ENCODE data around the gene WDR82.

Gene WDR82

GRCh38 chr3:52278510-52279069, at the start of gene WDR82:
Gene WDR82, minus strand, starts transcription at chr3:52278649. Its CDS starts 288 bp downstream, at chr3:52278361.
- in situ Hi-C loops (cut with MboI; ENCODE audit: low sequenced_read_pairs) = no loop called here

GRCh38 chr3:52327486-52328290, 49.2 kb upstream of the WDR82 start:
- in situ Hi-C loops (cut with MboI; ENCODE audit: low sequenced_read_pairs) = no loop called here

- in situ Hi-C loops (cut with MboI; ENCODE audit: low sequenced_read_pairs) = no loop called here
These were observed 48.5 kb upstream of the WDR82 start for GRCh38 chr3:52326976-52327375.

- in situ Hi-C loops (cut with MboI; ENCODE audit: low sequenced_read_pairs) = no loop called here
These were observed 47.2 kb upstream of the WDR82 start for GRCh38 chr3:52325686-52326085.

GRCh38 chr3:52324676-52325075, 46.2 kb upstream of the WDR82 start:
- in situ Hi-C loops (cut with MboI; ENCODE audit: low sequenced_read_pairs) = no loop called here

- in situ Hi-C loops (cut with MboI; ENCODE audit: low sequenced_read_pairs) = no loop called here
These were observed 45.3 kb upstream of the WDR82 start for GRCh38 chr3:52323526-52324295.

GRCh38 chr3:52322466-52322865, 44.0 kb upstream of the WDR82 start:
- in situ Hi-C loops (cut with MboI; ENCODE audit: low sequenced_read_pairs) = no loop called here

- in situ Hi-C loops (cut with MboI; ENCODE audit: low sequenced_read_pairs) = no loop called here
These were observed 43.0 kb upstream of the WDR82 start for GRCh38 chr3:52321481-52321880.

GRCh38 chr3:52319921-52320595, 41.6 kb upstream of the WDR82 start:
- in situ Hi-C loops (cut with MboI; ENCODE audit: low sequenced_read_pairs) = no loop called here

GRCh38 chr3:52318186-52318816, 39.9 kb upstream of the WDR82 start:
- in situ Hi-C loops (cut with MboI; ENCODE audit: low sequenced_read_pairs) = no loop called here

GRCh38 chr3:52317208-52318000, 39.0 kb upstream of the WDR82 start:
- in situ Hi-C loops (cut with MboI; ENCODE audit: low sequenced_read_pairs) = no loop called here

- in situ Hi-C loops (cut with MboI; ENCODE audit: low sequenced_read_pairs) = no loop called here
These were observed 37.7 kb upstream of the WDR82 start, which contains the start of gene DNAH1 for GRCh38 chr3:52315977-52316764. Gene DNAH1, plus strand, starts transcription at chr3:52316319. Its CDS starts 6,124 bp downstream, at chr3:52322443.

- in situ Hi-C loops (cut with MboI; ENCODE audit: low sequenced_read_pairs) = no loop called here
These were observed 36.6 kb upstream of the WDR82 start for GRCh38 chr3:52315006-52315405.

- in situ Hi-C loops (cut with MboI; ENCODE audit: low sequenced_read_pairs) = no loop called here
These were observed 36.0 kb upstream of the WDR82 start for GRCh38 chr3:52314489-52314888.

GRCh38 chr3:52313774-52314188, 35.3 kb upstream of the WDR82 start:
- in situ Hi-C loops (cut with MboI; ENCODE audit: low sequenced_read_pairs) = no loop called here

GRCh38 chr3:52313188-52313773, 34.8 kb upstream of the WDR82 start:
- in situ Hi-C loops (cut with MboI; ENCODE audit: low sequenced_read_pairs) = no loop called here

- in situ Hi-C loops (cut with MboI; ENCODE audit: low sequenced_read_pairs) = no loop called here
These were observed 33.2 kb upstream of the WDR82 start for GRCh38 chr3:52311576-52312119.

- in situ Hi-C loops (cut with MboI; ENCODE audit: low sequenced_read_pairs) = no loop called here
These were observed 32.6 kb upstream of the WDR82 start for GRCh38 chr3:52310861-52311575.

All from HL-60/S4 (cell line).